Adrenal gland (tissue), 12 donors: ENCODE data around the gene ARHGAP26. TPM values are rescaled to one million over a fixed set of nuclear protein-coding genes. Genes with fewer than 3 reads are reported as not detected.

ENCODE experiments used
- DNase-seq, 7 donors: peaks; one replicate each; pipeline ENCODE4 v3.0.0-alpha.2; 2019 to 2020
- H3K27ac ChIP-seq, 5 donors: fragments of 200-600 bp; sonication (generic) in 4 of 5; 1 replicate in 3 of 5; 2 replicates in 2 of 5; pipeline versions ENCODE4 v1.5.1 to v1.8.0; 2016 to 2020; ENCODE audit warnings: mild to moderate bottlenecking in 1 of 5
- H3K27me3 ChIP-seq: fragments of 200-600 bp; 2 replicates; pipeline ENCODE4 v1.8.0; 2021
- H3K36me3 ChIP-seq, 2 donors: fragments of 200-600 bp; replicated peaks in 1 of 2; 1 replicate in 1 of 2; 2 replicates in 1 of 2; pipeline versions ENCODE4 v1.5.1 to v1.8.0; 2018 to 2022
- H3K4me1 ChIP-seq, 2 donors: fragments of 200-600 bp; replicated peaks in 1 of 2; 1 replicate in 1 of 2; 2 replicates in 1 of 2; pipeline versions ENCODE4 v1.5.1 to v1.8.0; 2018 to 2021
- H3K4me3 ChIP-seq, 4 donors: fragments of 200-600 bp; sonication (generic) in 3 of 4; one replicate each; pipeline ENCODE4 v1.5.1; 2016 to 2018
- H3K9me3 ChIP-seq, 3 donors: fragments of 200-600 bp; sonication (generic) in 1 of 3; replicated peaks in 1 of 3; 1 replicate in 2 of 3; 2 replicates in 1 of 3; pipeline versions ENCODE4 v1.5.1 to v1.8.0; 2016 to 2021
- POLR2A ChIP-seq, 2 donors: fragments of 450-650 bp; IDR thresholded peaks; one replicate each; pipeline ENCODE4 v1.6.1; 2017; ENCODE audit warnings: antibody characterized with exemption in 2 of 2, mild to moderate bottlenecking in 2 of 2, moderate library complexity in 1 of 2
- WGBS, 4 donors: extraction: QIAGEN DNeasy Blood & Tissue Kit in 2 of 4; methylation state at CpG; one replicate each; pipeline versions ENCODE4 v1.1.5 to v1.1.7; 2013 to 2017; 5-methylcytosine and 5-hydroxymethylcytosine counted together
- intact Hi-C, 2 donors: fragments of 100-400 bp; cut with DNase I; formaldehyde crosslinking; loops; one replicate each; pipeline versions ENCODE4 v1.14.1 to v1.15.0; 2022 to 2023
- polyA plus RNA-seq, 3 donors: library from polyadenylated mRNA; stranded (reverse); fragments of 200-250 nt in 2 of 3; fragments of 350-450 nt in 1 of 3; fragmentation: Illumina TruSeq in 1 of 3; extraction: RNeasy Lipid Tissue Mini Kit (QIAGEN cat#74804) in 1 of 3; gene quantifications; one replicate each; pipeline ENCODE4 v1.2.3, GENCODE V29; 2013 to 2014
- total RNA-seq, 9 donors: library from RNA; depleted of rRNA in 4 of 9; stranded (reverse); fragments of >200 nt in 4 of 9; fragments of 120-200 nt in 1 of 9; fragmentation: NEBNext Ultra II Directional in 1 of 9; extraction: Animal tissue kit (Norgen Biotek cat#: 25700) in 1 of 9; gene quantifications; one replicate each; pipeline versions ENCODE4 v1.1.0 to v1.2.4, GENCODE V29; 2013 to 2023
- TF ChIP-seq, protein P1 (sequence below), 6 experiments: fragments of 450-650 bp in 4 of 6; fragments of 200-600 bp in 2 of 6; sonication (generic) in 1 of 6; IDR thresholded peaks; 1 replicate in 5 of 6; 2 replicates in 1 of 6; pipeline versions ENCODE4 v1.5.1 to v1.8.0; 2016 to 2021; ENCODE audit warnings: antibody characterized with exemption in 6 of 6, mild to moderate bottlenecking in 2 of 6, moderate library complexity in 1 of 6
- donor health status: healthy with polysubstance abuse.
- donor health status: Bipolar disorder and iron deficiency.
- donor health status: DM: yes; HTN: yes; CAD: no.
- donor health status: DM: no; HTN: no; CAD: no.
- donor health status: DM: no; HTN: no; CAD: no.
- donor health status: DM: yes; HTN: yes; CAD: no.

Gene ARHGAP26
- total and polyA plus RNA-seq, 12 donors: 3.0 to 21.7 (median 10.8) TPM

DNA sequence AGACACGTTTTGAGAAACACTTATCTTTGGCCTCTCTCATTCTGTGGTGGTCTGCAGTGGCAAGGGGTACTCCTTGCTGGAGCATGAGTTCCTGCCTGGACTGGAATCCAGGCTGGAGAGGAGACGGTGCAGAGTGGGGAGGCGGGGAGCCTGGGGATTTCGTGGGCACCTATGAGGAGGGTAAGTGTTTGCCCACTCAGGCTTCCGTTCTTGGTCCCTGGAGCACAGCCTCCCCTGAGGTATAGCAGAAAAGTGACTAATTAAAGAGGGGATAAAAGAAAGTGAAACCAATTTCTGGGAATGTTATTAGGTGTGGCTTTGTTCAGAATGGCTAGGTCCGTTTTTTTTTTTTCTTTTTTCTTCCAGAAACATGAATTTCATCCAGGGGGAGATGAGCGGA, 90.8 kb downstream of the ARHGAP26 start:
- Histone ChIP-seq H3K27me3 (no peaks in the 10 kb centered on the region), H3K9me3 (no peaks in the 10 kb centered on the region), H3K36me3 (no peaks in the 10 kb centered on the region), H3K27ac (no peak overlapping the region), H3K4me1 (peaks cover 0 to 18% of the 10 kb centered on the region in 2 donors), H3K4me3 (no peak overlapping the region)
- TF ChIP-seq, protein P1, sequence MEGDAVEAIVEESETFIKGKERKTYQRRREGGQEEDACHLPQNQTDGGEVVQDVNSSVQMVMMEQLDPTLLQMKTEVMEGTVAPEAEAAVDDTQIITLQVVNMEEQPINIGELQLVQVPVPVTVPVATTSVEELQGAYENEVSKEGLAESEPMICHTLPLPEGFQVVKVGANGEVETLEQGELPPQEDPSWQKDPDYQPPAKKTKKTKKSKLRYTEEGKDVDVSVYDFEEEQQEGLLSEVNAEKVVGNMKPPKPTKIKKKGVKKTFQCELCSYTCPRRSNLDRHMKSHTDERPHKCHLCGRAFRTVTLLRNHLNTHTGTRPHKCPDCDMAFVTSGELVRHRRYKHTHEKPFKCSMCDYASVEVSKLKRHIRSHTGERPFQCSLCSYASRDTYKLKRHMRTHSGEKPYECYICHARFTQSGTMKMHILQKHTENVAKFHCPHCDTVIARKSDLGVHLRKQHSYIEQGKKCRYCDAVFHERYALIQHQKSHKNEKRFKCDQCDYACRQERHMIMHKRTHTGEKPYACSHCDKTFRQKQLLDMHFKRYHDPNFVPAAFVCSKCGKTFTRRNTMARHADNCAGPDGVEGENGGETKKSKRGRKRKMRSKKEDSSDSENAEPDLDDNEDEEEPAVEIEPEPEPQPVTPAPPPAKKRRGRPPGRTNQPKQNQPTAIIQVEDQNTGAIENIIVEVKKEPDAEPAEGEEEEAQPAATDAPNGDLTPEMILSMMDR (IDR thresholded peaks at IDR 0.05): no peak
- no peak for TF ChIP-seq POLR2A (IDR thresholded peaks at IDR 0.05)
- WGBS, 4 donors: 76 to 83% (median 82%) methylated on average over 7 of the region's 7 CpGs
- no peak for DNase-seq
- intact Hi-C loops: no loop called here

DNA sequence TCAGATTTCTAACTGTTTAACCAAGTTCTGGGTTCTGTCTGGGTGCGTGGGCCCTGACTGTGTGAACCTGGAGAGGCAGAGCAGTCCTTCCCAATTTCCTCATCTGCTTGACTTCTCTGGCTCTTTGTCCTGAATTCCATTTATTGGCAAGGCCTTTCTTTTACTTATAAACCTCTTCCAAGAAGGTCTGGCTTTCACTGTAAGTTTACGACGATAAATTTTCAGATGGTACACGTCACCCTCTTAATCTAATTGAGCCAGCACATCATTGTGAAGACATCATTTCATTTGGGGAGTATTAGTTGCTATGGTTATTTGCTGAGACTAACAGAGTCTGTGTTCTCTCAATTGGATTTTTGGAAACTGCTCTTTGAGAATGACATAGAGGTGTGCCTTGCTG, 92.4 kb downstream of the ARHGAP26 start:
- Histone ChIP-seq H3K4me1 (peaks cover 0 to 25% of the 10 kb centered on the region in 2 donors), H3K4me3 (no peak overlapping the region), H3K27me3 (no peaks in the 10 kb centered on the region), H3K27ac (peak overlapping the region in 1 of 5 donors; percentile 41), H3K9me3 (no peaks in the 10 kb centered on the region), H3K36me3 (no peaks in the 10 kb centered on the region)
- intact Hi-C loops: no loop called here
- no peak for DNase-seq
- TF ChIP-seq, protein P1 (IDR thresholded peaks at IDR 0.05): no peak
- no peak for TF ChIP-seq POLR2A (IDR thresholded peaks at IDR 0.05)
- 85 to 88% (median 86%) methylated on average over 4 of the region's 4 CpGs for WGBS, 4 donors

DNA sequence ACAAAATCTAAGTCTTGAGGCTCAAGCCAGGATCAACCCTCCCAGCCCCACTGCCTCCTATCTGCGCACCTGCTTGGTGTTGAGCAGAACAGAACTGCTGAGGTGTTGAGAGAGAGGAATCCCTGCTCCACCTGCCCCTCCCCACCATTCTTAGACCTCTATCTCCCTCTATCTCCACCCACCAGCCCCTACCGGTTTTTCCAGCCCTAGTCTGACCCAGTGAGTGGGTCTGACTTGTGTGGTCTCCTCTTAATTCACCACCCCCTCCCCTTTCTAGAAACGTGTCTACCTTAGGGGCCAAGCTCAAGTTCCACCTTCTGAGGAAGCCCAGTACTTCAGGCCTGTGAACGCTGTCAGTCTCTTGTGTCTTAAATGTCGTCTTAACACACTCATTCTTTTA, 93.7 kb downstream of the ARHGAP26 start:
- no peak for TF ChIP-seq POLR2A (IDR thresholded peaks at IDR 0.05)
- Histone ChIP-seq H3K27me3 (no peaks in the 10 kb centered on the region), H3K4me1 (peaks cover 0 to 24% of the 10 kb centered on the region in 2 donors), H3K36me3 (no peaks in the 10 kb centered on the region), H3K4me3 (no peak overlapping the region), H3K9me3 (no peaks in the 10 kb centered on the region), H3K27ac (peak overlapping the region in 1 of 5 donors; percentile 7)
- WGBS, 4 donors: 72 to 89% (median 83%) methylated on average over 5 of the region's 5 CpGs
- intact Hi-C loops: no loop called here
- DNase-seq: no peak

DNA sequence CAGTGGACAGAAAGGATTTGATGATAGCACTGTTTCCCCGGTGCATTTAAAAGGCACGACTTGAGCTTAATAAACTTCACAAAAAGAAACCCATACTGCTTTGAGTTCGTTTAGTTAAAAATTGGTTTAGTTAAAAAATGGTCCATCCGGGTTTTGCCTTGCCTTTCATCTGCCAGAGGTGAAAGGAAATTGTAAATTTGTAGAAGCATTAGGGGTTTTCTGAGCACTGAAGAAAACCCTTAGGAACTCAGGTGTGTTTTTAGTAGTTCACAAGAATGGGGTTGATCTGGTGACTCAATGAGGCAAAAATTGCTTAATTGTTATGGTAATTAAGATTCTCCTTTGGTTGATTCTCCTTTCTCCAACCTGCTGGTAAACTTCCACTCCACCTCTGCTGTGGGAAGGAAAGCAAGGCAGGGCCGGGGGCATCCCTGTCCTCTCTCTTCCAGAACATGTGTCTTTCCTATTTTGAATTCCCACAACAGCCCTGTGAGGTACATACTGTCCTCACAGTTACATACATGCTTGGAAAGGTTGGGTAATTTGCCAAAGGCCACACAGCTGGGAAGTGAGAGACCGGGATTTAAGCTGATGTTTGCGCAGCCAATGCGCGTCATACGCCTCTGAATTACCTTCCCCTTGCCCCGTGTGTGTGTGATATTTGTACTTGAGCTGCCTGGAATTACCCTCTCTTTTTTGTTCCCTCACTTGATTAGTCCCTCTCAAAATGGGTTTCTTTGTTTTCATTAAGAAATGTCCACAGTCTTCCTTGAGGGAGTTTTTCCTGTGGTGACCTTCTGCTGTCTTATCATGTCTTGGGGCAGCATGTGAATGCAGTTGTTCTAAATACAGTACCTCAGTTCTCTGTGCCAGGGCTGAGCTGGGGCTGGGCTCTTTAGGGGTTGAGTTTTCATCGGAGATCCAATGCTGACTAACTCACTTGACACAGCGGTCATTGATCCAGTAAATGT, 94.4 kb downstream of the ARHGAP26 start:
- 74 to 88% (median 82%) methylated on average over 13 of the region's 13 CpGs for WGBS, 4 donors
- Histone ChIP-seq H3K9me3 (no peaks in the 10 kb centered on the region), H3K36me3 (no peaks in the 10 kb centered on the region), H3K27me3 (no peaks in the 10 kb centered on the region), H3K27ac (no peak overlapping the region), H3K4me1 (peaks cover 0 to 25% of the 10 kb centered on the region in 2 donors), H3K4me3 (no peak overlapping the region)
- intact Hi-C loops: no loop called here
- TF ChIP-seq, protein P1 (IDR thresholded peaks at IDR 0.05): no peak
- no peak for TF ChIP-seq POLR2A (IDR thresholded peaks at IDR 0.05)
- peak in 1 of 7 donors; percentile 35 for DNase-seq
